PFSK-1 (cell line): ENCODE measurements around the gene STAG3.

Source experiments
- FOXP2 ChIP-seq: optimal IDR thresholded peaks from 2 replicates; pipeline ENCODE3; 2011; ENCODE audit warnings: borderline replicate concordance, control low read depth, inconsistent platforms; ENCODE audit not compliant: insufficient read depth; ENCODE audit errors: extremely low read length, extremely low read depth
- POLR2AphosphoS5 ChIP-seq: IDR thresholded peaks from 2 replicates; pipeline ENCODE4 v1.6.1; 2012; ENCODE audit warnings: low read depth, mild to moderate bottlenecking, control low read depth, low read length, moderate library complexity
- REST ChIP-seq, 2 experiments: IDR thresholded peaks; 2 replicates each; pipeline versions ENCODE4 v1.6.1 to v1.8.0; 2011 to 2012; ENCODE audit warnings: low read depth in 2 of 2, low read length in 2 of 2, control low read depth in 1 of 2, inconsistent platforms in 1 of 2, mild to moderate bottlenecking in 1 of 2, moderate library complexity in 1 of 2; ENCODE audit not compliant: insufficient read depth in 1 of 2
- SIN3A ChIP-seq: IDR thresholded peaks from 2 replicates; pipeline ENCODE4 v1.6.1; 2012; ENCODE audit warnings: mild to moderate bottlenecking, low read length, moderate library complexity, borderline replicate concordance; ENCODE audit not compliant: insufficient read depth
- TAF1 ChIP-seq: IDR thresholded peaks from 2 replicates; pipeline ENCODE4 v1.6.1; 2012; ENCODE audit warnings: low read length, control low read depth, borderline replicate concordance; ENCODE audit not compliant: insufficient read depth

STAG3 gene

DNA sequence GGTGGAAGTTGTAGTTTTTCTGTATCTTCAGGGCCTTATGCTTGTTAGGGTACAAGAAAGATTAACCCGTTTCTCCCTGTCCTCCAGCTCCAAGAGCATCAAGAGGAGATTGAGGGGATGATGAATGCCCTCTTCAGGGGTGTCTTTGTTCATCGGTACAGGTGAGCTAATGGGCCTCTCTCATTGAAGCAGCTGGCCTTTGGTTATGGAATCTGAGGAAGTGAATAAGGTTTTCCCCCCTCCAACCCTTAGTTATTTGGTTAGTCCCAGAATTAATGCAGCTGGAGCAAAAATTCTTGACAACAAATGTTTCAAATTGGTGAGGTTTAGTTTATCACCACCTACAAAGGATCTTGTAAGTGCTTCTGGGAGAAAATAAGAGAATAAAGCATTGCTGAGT is 17.5 kb downstream of the STAG3 start:
- TF ChIP-seq SIN3A = no peak
- TF ChIP-seq TAF1 = no peak
- TF ChIP-seq FOXP2 = no peak
- TF ChIP-seq REST (IDR thresholded peaks at IDR 0.05; ENCODE audit: insufficient read depth in 1 of 2, low read depth in 2 of 2, low read length in 2 of 2) = no peak
- no peak for TF ChIP-seq POLR2AphosphoS5

DNA sequence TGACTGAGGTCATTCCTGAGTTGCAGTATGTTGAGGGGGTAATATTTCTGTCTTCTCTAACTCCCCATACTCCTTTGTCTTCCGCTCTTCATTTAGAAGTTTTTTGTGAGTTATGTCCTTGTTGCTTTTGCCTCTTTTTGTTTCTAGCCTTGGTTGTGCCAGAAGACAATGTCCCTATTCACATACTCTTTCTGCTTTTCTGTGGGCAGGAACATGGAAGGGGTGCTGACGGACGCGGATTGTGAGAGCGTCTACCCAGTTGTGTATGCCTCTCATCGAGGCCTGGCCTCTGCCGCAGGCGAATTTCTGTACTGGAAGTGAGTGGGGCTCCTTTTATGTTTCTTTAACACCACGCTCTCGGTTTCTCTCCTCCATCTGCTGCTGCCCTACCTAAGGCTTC is 20.5 kb downstream of the STAG3 start:
- TF ChIP-seq FOXP2 (no peak), REST (IDR thresholded peaks at IDR 0.05; ENCODE audit: insufficient read depth in 1 of 2, low read depth in 2 of 2, low read length in 2 of 2) (no peak), TAF1 (no peak), POLR2AphosphoS5 (no peak), SIN3A (no peak)

- TF ChIP-seq SIN3A (no peak), FOXP2 (no peak), REST (IDR thresholded peaks at IDR 0.05; ENCODE audit: insufficient read depth in 1 of 2, low read depth in 2 of 2, low read length in 2 of 2) (no peak), POLR2AphosphoS5 (no peak)
Observed at GRCh38 chr7:100200693-100201092, 23.0 kb downstream of the STAG3 start.

DNA sequence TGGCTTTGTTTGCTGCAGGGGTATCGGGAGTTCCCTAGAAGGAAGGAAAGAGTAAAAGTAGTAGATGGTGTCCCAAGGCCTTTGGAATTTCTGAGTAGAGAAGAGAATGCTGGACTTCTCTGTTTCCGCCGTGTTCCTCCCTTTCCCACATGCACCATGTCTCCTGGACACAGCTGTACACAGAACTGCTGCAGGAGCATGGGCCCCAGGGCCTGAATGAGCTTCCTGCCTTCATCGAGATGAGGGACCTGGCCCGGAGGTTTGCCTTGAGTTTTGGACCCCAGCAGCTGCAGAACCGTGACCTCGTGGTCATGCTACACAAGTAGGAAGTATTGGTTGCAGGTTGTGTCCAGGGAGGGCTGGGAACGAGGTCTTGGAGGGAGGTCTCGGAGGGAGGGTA is 26.7 kb downstream of the STAG3 start:
- TF ChIP-seq SIN3A (no peak), POLR2AphosphoS5 (no peak), REST (IDR thresholded peaks at IDR 0.05; ENCODE audit: insufficient read depth in 1 of 2, low read depth in 2 of 2, low read length in 2 of 2) (no peak), TAF1 (no peak), FOXP2 (no peak)

GRCh38 chr7:100208911-100209408 is 31.2 kb downstream of the STAG3 start:
- no peak for TF ChIP-seq FOXP2
- TF ChIP-seq POLR2AphosphoS5 = no peak
- no peak for TF ChIP-seq REST (IDR thresholded peaks at IDR 0.05; ENCODE audit: insufficient read depth in 1 of 2, low read depth in 2 of 2, low read length in 2 of 2)
